LNCAP (cell line): ENCODE results near the gene PARD3B.

Experiments used
- TF ChIP-seq, protein P1 (sequence below): fragments of 450-650 bp; IDR thresholded peaks from 2 replicates; pipeline ENCODE4 v1.5.1; 2017; ENCODE audit warnings: mild to moderate bottlenecking

PARD3B gene

GRCh38 chr2:205494537-205495235, 949.4 kb downstream of the PARD3B start:
- TF ChIP-seq, protein P1, sequence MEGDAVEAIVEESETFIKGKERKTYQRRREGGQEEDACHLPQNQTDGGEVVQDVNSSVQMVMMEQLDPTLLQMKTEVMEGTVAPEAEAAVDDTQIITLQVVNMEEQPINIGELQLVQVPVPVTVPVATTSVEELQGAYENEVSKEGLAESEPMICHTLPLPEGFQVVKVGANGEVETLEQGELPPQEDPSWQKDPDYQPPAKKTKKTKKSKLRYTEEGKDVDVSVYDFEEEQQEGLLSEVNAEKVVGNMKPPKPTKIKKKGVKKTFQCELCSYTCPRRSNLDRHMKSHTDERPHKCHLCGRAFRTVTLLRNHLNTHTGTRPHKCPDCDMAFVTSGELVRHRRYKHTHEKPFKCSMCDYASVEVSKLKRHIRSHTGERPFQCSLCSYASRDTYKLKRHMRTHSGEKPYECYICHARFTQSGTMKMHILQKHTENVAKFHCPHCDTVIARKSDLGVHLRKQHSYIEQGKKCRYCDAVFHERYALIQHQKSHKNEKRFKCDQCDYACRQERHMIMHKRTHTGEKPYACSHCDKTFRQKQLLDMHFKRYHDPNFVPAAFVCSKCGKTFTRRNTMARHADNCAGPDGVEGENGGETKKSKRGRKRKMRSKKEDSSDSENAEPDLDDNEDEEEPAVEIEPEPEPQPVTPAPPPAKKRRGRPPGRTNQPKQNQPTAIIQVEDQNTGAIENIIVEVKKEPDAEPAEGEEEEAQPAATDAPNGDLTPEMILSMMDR: no peak

GRCh38 chr2:205495819-205496218, 950.5 kb downstream of the PARD3B start:
- TF ChIP-seq, protein P1: no peak

DNA sequence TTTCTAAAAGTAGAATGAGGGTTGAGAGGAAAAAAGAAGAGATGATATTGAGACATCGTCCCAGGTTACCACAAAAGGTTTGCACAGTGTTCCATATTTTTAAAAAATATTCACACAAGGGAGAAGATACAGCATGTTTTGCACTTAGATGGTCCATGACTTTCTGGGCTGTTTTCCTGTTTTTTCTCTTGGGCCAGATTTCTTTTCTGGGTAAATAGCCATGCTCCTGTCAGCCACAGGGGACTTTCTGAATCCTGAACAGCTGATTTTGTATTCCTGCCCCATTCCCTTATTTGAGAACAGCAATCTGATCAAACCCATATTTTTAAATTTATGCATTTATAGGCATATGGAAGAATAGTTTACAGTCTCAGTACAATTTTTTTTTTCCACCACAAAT, 951.1 kb downstream of the PARD3B start:
- TF ChIP-seq, protein P1: no peak

DNA sequence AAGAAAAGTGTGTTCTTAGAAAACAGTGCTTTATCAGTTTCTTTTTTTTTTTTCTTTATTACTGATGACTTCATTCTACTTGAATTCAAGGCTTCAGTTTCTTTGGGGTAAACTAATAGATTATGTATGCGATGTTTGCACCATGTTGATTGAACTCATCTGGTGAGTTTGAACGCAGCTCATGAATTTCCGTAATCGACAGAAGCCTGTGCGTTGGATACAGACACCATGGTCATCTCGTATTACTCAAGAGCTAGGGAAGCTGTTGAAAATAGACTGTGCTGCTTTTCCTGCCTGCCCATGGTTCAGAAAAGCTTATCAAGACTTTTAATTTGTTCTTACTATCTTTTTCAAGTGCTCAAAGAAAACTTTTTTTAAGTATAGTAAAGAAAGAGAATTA, 951.5 kb downstream of the PARD3B start:
- TF ChIP-seq, protein P1: no peak

DNA sequence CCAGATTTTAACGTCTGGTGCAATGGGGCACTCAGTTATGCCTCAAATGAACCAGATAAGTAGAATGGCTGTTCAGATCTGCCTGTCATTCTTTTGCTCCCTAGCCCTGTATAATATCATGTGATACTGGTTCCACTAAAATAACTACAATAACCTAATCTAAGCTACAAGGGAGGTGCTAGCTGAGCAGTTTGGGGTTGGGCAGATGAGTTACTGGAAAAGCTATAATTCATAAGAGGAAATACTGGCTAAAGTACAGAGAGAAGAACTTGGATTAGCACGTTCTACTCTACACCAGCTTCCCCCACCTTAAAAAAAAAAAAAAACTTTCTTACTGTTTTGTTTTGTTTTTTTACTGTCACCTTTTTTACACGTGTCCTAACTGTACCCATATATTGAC, 953.7 kb downstream of the PARD3B start:
- TF ChIP-seq, protein P1: no peak

GRCh38 chr2:205500065-205500464, 954.8 kb downstream of the PARD3B start:
- TF ChIP-seq, protein P1: no peak

- TF ChIP-seq, protein P1: no peak
Observed at GRCh38 chr2:205500951-205501350, 955.7 kb downstream of the PARD3B start.

DNA sequence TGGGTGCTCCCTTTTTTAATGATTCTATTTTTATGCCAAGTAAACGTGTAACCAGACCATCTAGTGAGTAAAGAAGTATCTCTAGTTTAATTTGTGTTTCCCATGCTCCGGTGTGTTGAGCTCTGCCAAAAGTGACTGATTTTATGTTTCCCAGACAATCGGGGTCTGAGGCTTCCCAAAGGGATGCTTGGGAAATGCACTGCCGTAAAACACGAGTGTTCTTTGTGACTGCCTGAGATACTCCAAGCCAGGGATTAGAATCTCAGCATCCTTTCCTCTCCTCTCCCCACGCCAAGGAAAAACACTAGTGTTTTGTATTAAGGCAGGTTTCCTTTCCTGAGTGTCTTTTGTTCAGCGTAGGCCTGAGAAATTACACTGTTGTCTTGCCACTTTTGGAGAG, 956.6 kb downstream of the PARD3B start:
- TF ChIP-seq, protein P1: no peak
